Gastroesophageal sphincter (tissue), 3 donors: Measurements from ENCODE around the gene ADCYAP1.

Experiments used
- CTCF ChIP-seq, 4 experiments: fragments of 200-600 bp in 2 of 4; fragments of 450-650 bp in 2 of 4; sonication (generic) in 1 of 4; IDR thresholded peaks; one replicate each; pipeline ENCODE4 v1.5.1; 2017 to 2019; ENCODE audit warnings: antibody characterized with exemption in 4 of 4, mild to moderate bottlenecking in 2 of 4, moderate library complexity in 2 of 4
- POLR2A ChIP-seq, 2 donors: fragments of 450-650 bp; IDR thresholded peaks; one replicate each; pipeline ENCODE4 v1.6.1; 2017; ENCODE audit warnings: antibody characterized with exemption in 2 of 2, mild to moderate bottlenecking in 2 of 2, moderate library complexity in 1 of 2

DNA sequence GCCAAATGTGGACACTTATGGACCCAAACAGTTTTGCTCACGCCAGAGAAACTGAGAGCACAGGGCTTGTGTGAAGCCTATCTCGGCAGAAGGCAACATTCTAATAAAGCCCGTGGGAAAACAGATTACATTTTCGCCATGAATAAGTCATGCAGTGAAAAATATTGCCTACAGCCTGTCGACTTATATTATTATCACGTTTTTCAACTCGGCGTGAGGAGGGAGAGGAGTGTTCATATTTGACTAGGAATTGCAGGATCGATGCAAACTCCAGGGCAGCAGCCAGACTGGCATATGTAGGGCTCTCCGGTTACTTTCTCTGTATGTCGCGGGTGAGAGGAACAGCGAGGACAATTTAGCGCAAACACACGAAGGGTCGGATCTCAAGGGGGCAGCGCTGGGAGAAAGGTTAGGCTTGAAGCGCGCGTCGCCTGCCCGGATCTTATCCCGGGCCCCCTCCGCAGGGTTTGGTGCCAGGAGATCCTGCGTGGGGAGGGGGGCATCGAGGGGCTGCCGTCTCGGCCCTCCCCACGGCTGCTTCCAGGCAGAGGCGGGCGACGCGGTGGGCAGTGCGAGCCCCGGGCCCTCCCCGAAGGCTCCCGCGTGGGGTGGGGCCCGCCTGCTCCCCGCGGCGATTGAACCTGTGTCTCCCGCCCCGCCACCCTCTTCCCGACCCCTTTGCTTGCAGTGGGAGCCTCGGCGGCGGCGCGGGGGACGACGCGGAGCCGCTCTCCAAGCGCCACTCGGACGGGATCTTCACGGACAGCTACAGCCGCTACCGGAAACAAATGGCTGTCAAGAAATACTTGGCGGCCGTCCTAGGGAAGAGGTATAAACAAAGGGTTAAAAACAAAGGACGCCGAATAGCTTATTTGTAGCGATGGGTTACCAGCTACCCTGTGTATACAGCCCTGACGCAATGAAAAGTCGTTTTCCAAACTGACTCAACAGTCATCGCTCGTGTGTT is 4.4 kb downstream of the ADCYAP1 start:
- TF ChIP-seq CTCF (IDR thresholded peaks at IDR 0.05) (no peak), POLR2A (IDR thresholded peaks at IDR 0.05) (no peak)
